Activated CD4-positive, alpha-beta memory T cell treated with anti-CD3 and anti-CD28 coated beads for 36 hours (primary cell): ENCODE measurements around the gene NCAPG. TPM values are rescaled to one million over a fixed set of nuclear protein-coding genes. Genes with fewer than 3 reads are reported as not detected.
"Not testable (repeated sequence)": the region's sequence is repeated elsewhere in the genome, so short reads cannot be mapped to it uniquely, and the experiment has no call there.

ENCODE experiments used
- CTCF ChIA-PET: fragments of 350-600 bp; sonication (Branson Sonifier 250); formaldehyde crosslinking; loops from one replicate; lab custom pipeline; 2021; ENCODE audit warnings: antibody characterized with exemption, inconsistent platforms; lab: Charles Lee
- POLR2A ChIA-PET: fragments of 350-600 bp; sonication (Branson Sonifier 250); formaldehyde crosslinking; loops from one replicate; lab custom pipeline; 2021; ENCODE audit warnings: antibody characterized with exemption; lab: Charles Lee
- DNase-seq: peaks from one replicate; pipeline ENCODE4 v3.0.0-alpha.2; 2020
- H3K27ac Mint-ChIP-seq: one replicate; pipeline ENCODE4 v1.8.0; 2021; ENCODE audit warnings: mixed read lengths
- H3K27me3 Mint-ChIP-seq: one replicate; pipeline ENCODE4 v1.8.0; 2021; ENCODE audit warnings: mixed read lengths
- H3K36me3 Mint-ChIP-seq: one replicate; pipeline ENCODE4 v1.8.0; 2021; ENCODE audit warnings: mixed read lengths
- H3K4me1 Mint-ChIP-seq: one replicate; pipeline ENCODE4 v1.8.0; 2021; ENCODE audit warnings: low read depth, mixed read lengths
- H3K4me3 Mint-ChIP-seq: one replicate; pipeline ENCODE4 v1.8.0; 2021; ENCODE audit warnings: mild to moderate bottlenecking, mixed read lengths
- H3K9me3 Mint-ChIP-seq: one replicate; pipeline ENCODE4 v1.8.0; 2021; ENCODE audit warnings: mixed read lengths
- intact Hi-C: fragments of 100-400 bp; cut with micrococcal nuclease; formaldehyde crosslinking; loops from one replicate; pipeline ENCODE4 v1.15.1; 2023
- total RNA-seq, 2 experiments: library from RNA; stranded (reverse); gene quantifications; one replicate each; pipeline ENCODE4 v1.2.3, GENCODE V29; 2021

The NCAPG gene
- total RNA-seq, 2 experiments from 2014 or later: 76.7 to 79.8 TPM

DNA sequence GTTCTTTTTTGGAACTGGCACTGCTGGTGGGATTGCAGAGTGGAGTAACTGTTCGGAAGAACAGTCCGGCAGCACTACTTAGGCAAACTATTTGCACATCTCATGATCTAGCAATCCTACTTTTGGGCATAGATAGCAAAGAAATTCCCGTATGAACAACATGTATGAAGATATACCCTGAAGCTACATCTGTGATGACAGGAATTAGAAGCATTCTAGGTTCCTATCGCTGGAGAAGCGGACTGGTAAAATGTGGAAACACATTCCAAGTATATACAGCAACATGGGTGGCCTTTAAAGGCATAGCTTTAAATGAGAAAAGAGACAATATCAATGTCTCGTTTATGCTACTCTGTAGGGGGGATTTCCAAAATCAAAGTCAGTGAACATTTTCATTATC, 3.3 kb upstream of the NCAPG start:
- ChIA-PET POLR2A (no interaction called here), CTCF (interaction anchor here (1.1 to 5.0 kb wide), 3 partner anchors 10 to 259 kb away, joined by 4 to 46 read pairs (median 25); partner anchors contain the start of gene MED28)
- intact Hi-C loops: loop anchor here (1.0 kb wide), 1 partner anchor 9 kb away; no protein-coding TSS in a partner anchor
- no peak overlapping the region for H3K27ac Mint-ChIP-seq
- no peak for DNase-seq
- peaks cover 54% of the 10 kb centered on the region for H3K36me3 Mint-ChIP-seq
- H3K4me3 Mint-ChIP-seq: no peak overlapping the region
- no peaks in the 10 kb centered on the region for H3K9me3 Mint-ChIP-seq
- peaks cover 55% of the 10 kb centered on the region for H3K4me1 Mint-ChIP-seq
- H3K27me3 Mint-ChIP-seq: no peaks in the 10 kb centered on the region

DNA sequence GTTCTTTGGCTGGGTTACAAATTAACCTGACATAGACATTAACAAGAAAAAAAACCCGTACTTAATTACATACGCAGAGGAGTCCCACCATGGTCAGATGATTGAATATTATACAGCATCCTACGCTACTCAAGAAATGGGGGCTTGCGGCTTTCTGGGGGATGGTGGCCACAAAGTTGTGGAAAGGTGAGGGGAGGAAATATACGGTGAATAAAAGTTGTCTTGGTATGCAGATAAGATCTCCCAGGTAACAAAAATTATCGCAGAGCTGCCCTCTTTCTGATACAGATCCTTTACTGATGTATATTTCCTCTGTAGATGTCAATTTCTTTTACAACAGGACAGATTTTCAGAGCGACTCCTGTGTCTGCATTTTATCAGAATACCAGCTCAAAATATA, 1.1 kb upstream of the NCAPG start:
- Mint-ChIP-seq H3K4me3 (peak overlapping the region; percentile 94), H3K27ac (peak overlapping the region; percentile 97), H3K27me3 (no peaks in the 10 kb centered on the region), H3K36me3 (peaks cover 44% of the 10 kb centered on the region), H3K4me1 (peaks cover 50% of the 10 kb centered on the region), H3K9me3 (no peaks in the 10 kb centered on the region)
- no peak for DNase-seq
- intact Hi-C loops: loop anchor here (1.0 to 5.0 kb wide), 7 partner anchors 195 to 1582 kb away; partner anchors contain the start of genes LAP3, MED28, QDPR and TAPT1
- CTCF ChIA-PET: interaction anchor here (1.1 to 5.0 kb wide), 6 partner anchors 12 to 261 kb away, joined by 3 to 46 read pairs (median 6); partner anchors contain the start of gene MED28
- POLR2A ChIA-PET: interaction anchor here (0.6 to 2.2 kb wide), 3 partner anchors 12 to 231 kb away, joined by 3 to 9 read pairs (median 5); no protein-coding TSS in a partner anchor

- peaks cover 39% of the 10 kb centered on the region for H3K4me1 Mint-ChIP-seq
- peak overlapping the region; percentile 94 for H3K4me3 Mint-ChIP-seq
- ChIA-PET CTCF (interaction anchor here (4.5 to 5.0 kb wide), 2 partner anchors 13 to 263 kb away, joined by 25 to 46 read pairs; no protein-coding TSS in a partner anchor), POLR2A (interaction anchor here (0.6 to 2.2 kb wide), 4 partner anchors 10 to 1585 kb away, joined by 3 to 9 read pairs (median 5); partner anchors contain the start of gene TAPT1)
- no peaks in the 10 kb centered on the region for H3K9me3 Mint-ChIP-seq
- DNase-seq: no peak
- intact Hi-C loops: loop anchor here (1.0 to 5.0 kb wide), 4 partner anchors 174 to 1584 kb away; partner anchors contain the start of gene TAPT1
- H3K36me3 Mint-ChIP-seq: peaks cover 47% of the 10 kb centered on the region
- H3K27me3 Mint-ChIP-seq: no peaks in the 10 kb centered on the region
- peak overlapping the region; percentile 97 for H3K27ac Mint-ChIP-seq
Observed at GRCh38 chr4:17811078-17811603, 362 bp downstream of the NCAPG start.

DNA sequence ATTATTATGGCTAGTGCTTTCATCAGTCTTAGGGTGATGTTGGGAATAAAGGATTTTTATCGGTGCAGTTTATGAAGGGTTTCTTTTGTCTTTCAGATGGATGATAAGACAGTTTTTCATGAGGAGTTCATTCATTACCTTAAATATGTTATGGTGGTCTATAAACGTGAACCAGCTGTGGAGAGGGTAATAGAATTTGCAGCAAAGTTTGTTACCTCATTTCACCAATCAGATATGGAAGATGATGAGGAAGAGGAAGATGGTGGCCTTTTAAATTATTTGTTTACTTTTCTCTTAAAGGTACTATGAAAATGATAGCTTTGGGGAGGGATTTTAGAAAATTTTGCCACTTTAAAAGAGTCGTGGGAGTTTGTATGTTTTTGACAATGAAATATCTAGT, 1.3 kb downstream of the NCAPG start:
- Mint-ChIP-seq H3K36me3 (peaks cover 54% of the 10 kb centered on the region), H3K27me3 (no peaks in the 10 kb centered on the region), H3K4me1 (peaks cover 31% of the 10 kb centered on the region), H3K27ac (peak overlapping the region; percentile 97), H3K9me3 (no peaks in the 10 kb centered on the region), H3K4me3 (peak overlapping the region; percentile 94)
- no peak for DNase-seq
- intact Hi-C loops: loop anchor here (5.0 kb wide), 1 partner anchor 1585 kb away; the partner anchor contains the start of gene TAPT1
- ChIA-PET POLR2A (interaction anchor here (1.6 kb wide), 1 partner anchor 234 kb away, joined by 4 read pairs; no protein-coding TSS in a partner anchor), CTCF (no interaction called here)

GRCh38 chr4:17812801-17813200, 2.0 kb downstream of the NCAPG start:
- Mint-ChIP-seq H3K4me1 (peaks cover 31% of the 10 kb centered on the region), H3K4me3 (peak overlapping the region; percentile 94), H3K27me3 (no peaks in the 10 kb centered on the region), H3K9me3 (no peaks in the 10 kb centered on the region), H3K36me3 (peaks cover 54% of the 10 kb centered on the region), H3K27ac (no peak overlapping the region)
- CTCF ChIA-PET: no interaction called here
- DNase-seq: no peak
- POLR2A ChIA-PET: interaction anchor here (1.6 kb wide), 1 partner anchor 235 kb away, joined by 4 read pairs; no protein-coding TSS in a partner anchor
- intact Hi-C loops: loop anchor here (5.0 kb wide), 1 partner anchor 1586 kb away; the partner anchor contains the start of gene TAPT1

DNA sequence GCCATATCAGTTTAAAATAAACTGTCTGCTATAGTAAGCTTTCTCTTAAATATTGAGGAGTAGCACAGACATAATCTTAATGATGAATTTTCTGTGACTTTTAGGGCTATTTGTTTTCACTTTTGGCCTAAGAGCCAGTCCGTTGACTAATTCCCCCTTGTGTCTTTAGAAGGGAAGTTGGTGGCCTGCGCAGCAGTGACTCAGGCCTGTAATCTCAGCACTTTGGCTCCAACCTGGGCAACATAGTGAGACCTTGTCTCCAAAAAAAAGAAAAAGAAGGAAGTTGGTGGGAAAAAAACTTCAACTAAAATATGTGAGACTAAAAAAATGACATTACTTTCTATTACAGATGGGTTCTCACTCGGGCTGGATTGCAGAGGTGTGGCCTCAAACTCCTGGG, 3.4 kb downstream of the NCAPG start:
- Mint-ChIP-seq H3K27ac (no peak overlapping the region), H3K27me3 (no peaks in the 10 kb centered on the region), H3K9me3 (no peaks in the 10 kb centered on the region), H3K4me1 (peaks cover 21% of the 10 kb centered on the region), H3K36me3 (peaks cover 52% of the 10 kb centered on the region), H3K4me3 (no peak overlapping the region)
- intact Hi-C loops: loop anchor here (5.0 kb wide), 1 partner anchor 1587 kb away; the partner anchor contains the start of gene TAPT1
- CTCF ChIA-PET: no interaction called here
- POLR2A ChIA-PET: no interaction called here
- no peak for DNase-seq

DNA sequence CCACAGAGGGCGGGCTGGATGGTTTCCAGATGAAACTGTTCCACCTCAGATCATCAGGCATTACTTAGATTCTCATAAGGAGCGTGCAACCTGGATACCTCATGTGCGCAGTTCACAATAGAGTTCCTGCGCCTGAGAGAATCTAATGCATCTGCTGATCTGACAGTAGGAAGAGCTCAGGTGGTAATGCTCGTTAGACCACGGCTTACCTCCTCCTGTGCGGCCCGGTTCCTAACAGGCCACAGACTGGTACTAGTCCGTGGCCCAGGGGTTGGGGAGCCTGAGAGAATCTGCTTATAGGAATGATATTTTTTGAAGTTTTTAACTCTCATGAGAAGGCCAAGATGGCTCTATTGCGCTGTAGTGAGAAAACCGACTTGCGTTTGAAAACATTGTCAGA, 5.4 kb downstream of the NCAPG start:
- Mint-ChIP-seq H3K4me3 (no peak overlapping the region), H3K4me1 (peaks cover 19% of the 10 kb centered on the region), H3K9me3 (no peaks in the 10 kb centered on the region), H3K27me3 (no peaks in the 10 kb centered on the region), H3K36me3 (peaks cover 50% of the 10 kb centered on the region), H3K27ac (no peak overlapping the region)
- intact Hi-C loops: no loop called here
- no peak for DNase-seq
- ChIA-PET POLR2A (no interaction called here), CTCF (interaction anchor here (0.7 to 2.6 kb wide), 15 partner anchors 10 to 779 kb away, joined by 3 to 22 read pairs (median 9); partner anchors contain the start of gene LCORL)

GRCh38 chr4:17817027-17817426, 6.2 kb downstream of the NCAPG start:
- peaks cover 15% of the 10 kb centered on the region for H3K4me1 Mint-ChIP-seq
- DNase-seq: no peak
- ChIA-PET POLR2A (interaction anchor here (1.0 kb wide), 1 partner anchor 19 kb away, joined by 3 read pairs; no protein-coding TSS in a partner anchor), CTCF (interaction anchor here (0.7 to 2.6 kb wide), 32 partner anchors 8 to 778 kb away, joined by 3 to 22 read pairs (median 4); partner anchors contain the start of gene LCORL)
- H3K27me3 Mint-ChIP-seq: no peaks in the 10 kb centered on the region
- H3K9me3 Mint-ChIP-seq: no peaks in the 10 kb centered on the region
- H3K4me3 Mint-ChIP-seq: no peak overlapping the region
- H3K36me3 Mint-ChIP-seq: peaks cover 47% of the 10 kb centered on the region
- H3K27ac Mint-ChIP-seq: no peak overlapping the region
- intact Hi-C loops: loop anchor here (1.0 kb wide), 1 partner anchor 550 kb away; no protein-coding TSS in a partner anchor

- CTCF ChIA-PET: no interaction called here
Observed at GRCh38 chr4:17823871-17824669, 13.3 kb downstream of the NCAPG start.

GRCh38 chr4:17846266-17846665, 35.5 kb downstream of the NCAPG start:
- Mint-ChIP-seq H3K27ac (no peak overlapping the region), H3K4me1 (no peaks in the 10 kb centered on the region), H3K9me3 (no peaks in the 10 kb centered on the region), H3K36me3 (peaks cover 41% of the 10 kb centered on the region), H3K4me3 (no peak overlapping the region), H3K27me3 (no peaks in the 10 kb centered on the region)
- POLR2A ChIA-PET: no interaction called here
- intact Hi-C loops: no loop called here
- CTCF ChIA-PET: no interaction called here
- no peak for DNase-seq

More at GRCh38 chr4:17823871-17824669, 13.3 kb downstream of the NCAPG start:
- no peak overlapping the region for H3K27ac Mint-ChIP-seq
- POLR2A ChIA-PET: no interaction called here
- H3K4me3 Mint-ChIP-seq: no peak overlapping the region
- peaks cover 6% of the 10 kb centered on the region for H3K4me1 Mint-ChIP-seq
- H3K27me3 Mint-ChIP-seq: no peaks in the 10 kb centered on the region
- DNase-seq: no peak
- H3K36me3 Mint-ChIP-seq: peaks cover 52% of the 10 kb centered on the region
- intact Hi-C loops: no loop called here
- H3K9me3 Mint-ChIP-seq: no peaks in the 10 kb centered on the region

DNA sequence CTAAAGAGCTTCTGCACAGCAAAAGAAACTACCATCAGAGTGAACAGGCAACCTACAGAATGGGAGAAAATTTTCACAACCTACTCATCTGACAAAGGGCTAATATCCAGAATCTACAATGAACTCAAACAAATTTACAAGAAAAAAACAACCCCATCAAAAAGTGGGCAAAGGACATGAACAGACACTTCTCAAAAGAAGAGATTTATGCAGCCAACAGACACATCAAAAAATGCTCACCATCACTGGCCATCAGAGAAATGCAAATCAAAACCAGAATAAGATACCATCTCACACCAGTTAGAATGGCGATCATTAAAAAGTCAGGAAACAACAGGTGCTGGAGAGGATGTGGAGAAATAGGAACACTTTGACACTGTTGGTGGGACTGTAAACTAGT, 39.5 kb downstream of the NCAPG start:
- DNase-seq, intact Hi-C loops, POLR2A ChIA-PET, H3K4me3 Mint-ChIP-seq, H3K9me3 Mint-ChIP-seq, H3K27me3 Mint-ChIP-seq, CTCF ChIA-PET, H3K27ac Mint-ChIP-seq, H3K4me1 Mint-ChIP-seq: not testable (repeated sequence)
- H3K36me3 Mint-ChIP-seq: peaks cover 13% of the 10 kb centered on the region
